Tibial nerve (tissue), 3 donors: Measurements from ENCODE around the gene MRPL3.

ENCODE experiments used
- CTCF ChIP-seq, 5 experiments: fragments of 200-600 bp in 3 of 5; fragments of 450-650 bp in 2 of 5; sonication (generic) in 3 of 5; IDR thresholded peaks; one replicate each; pipeline ENCODE4 v1.5.1; 2016 to 2019; ENCODE audit warnings: antibody characterized with exemption in 5 of 5, mild to moderate bottlenecking in 3 of 5, moderate library complexity in 2 of 5
- POLR2A ChIP-seq, 2 donors: fragments of 450-650 bp; IDR thresholded peaks; one replicate each; pipeline ENCODE4 v1.6.1; 2017; ENCODE audit warnings: antibody characterized with exemption in 2 of 2, mild to moderate bottlenecking in 2 of 2, moderate library complexity in 2 of 2

DNA sequence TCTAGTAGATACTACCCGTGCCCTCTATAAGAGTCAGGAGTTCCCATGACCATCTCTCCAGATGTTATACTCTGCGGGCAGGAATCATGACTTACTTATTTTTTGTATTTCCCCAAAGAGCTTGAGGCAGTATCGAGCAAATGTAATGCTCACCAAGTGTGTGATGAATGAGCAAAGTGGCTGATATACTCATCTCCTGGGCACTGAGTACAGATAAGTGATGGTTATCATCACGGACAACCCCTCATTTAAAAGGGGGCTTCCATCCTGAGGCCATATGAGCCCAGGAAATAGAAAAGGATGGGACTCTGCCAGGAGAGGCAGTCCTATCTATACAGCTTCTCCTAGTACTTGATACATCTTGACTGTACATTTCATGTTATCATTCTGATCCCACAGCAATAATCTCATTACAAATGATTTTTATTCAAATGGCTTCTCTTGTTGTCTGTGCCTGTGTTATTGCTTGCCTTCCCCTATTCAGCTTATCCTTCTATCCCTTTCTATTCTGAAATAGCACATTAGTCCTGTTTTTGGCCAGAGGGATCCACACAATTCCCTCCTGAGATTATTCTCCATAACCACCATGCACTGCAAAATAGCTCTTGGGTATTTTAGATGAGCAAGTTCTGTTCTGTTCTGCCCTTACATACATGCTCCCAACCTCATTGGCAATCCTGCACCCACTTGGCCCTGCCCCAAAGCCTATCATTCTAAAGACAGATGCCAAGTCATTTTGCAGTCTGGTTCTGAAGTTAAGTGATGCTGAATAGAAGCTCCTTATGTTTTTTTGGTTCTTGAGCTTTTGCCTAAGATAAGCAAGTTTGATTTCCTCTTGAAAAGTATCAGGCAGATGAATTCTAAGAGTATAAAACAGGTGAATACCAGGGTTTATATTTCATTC is 48.0 kb upstream of the MRPL3 start:
- TF ChIP-seq POLR2A (IDR thresholded peaks at IDR 0.05) (no peak), CTCF (IDR thresholded peaks at IDR 0.05) (no peak)
